Kasumi-1 (cell line): ENCODE data around the gene TRPC1.

ENCODE experiments used
- DNase-seq, 2 experiments: peaks; one replicate each; lab custom pipeline; 2025; lab: John Stamatoyannopoulos, UW

TRPC1 gene

DNA sequence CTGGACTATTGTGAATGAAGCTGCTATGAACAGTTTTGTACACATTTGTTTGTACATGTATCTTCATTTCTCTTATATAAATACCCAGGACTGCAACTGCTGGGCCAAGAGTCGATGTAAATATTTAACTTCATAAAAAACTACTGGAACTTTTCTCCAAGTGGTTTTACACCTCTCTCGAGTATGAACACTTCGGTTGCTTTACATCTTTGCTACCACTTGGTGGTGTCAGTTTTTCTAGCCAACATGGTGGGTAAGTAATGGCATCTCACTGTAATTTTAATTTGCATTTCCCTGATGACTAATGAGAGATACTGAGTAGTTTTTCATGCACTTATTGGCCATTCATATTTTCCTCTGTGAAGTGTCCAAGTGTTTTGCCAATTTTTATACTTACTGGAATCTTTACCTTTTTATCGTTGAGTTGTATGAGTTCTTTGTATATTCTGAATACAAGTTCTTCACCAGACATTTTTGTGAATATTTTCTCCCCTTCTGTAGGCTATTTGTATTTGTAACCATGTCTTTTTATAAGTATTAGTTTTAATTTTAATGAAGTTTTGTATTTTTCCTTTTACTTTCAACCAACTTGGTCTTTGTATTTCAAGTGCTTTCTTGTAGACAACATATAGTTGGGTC lies 120.6 kb downstream of the TRPC1 start:
- peak; percentile 28 to 61 for DNase-seq

GRCh38 chr3:142846779-142847577 lies 123.1 kb downstream of the TRPC1 start:
- DNase-seq, result no peak

- no peak for DNase-seq
Observed at GRCh38 chr3:142849148-142849547, 125.3 kb downstream of the TRPC1 start.

GRCh38 chr3:142850395-142851023 lies 126.7 kb downstream of the TRPC1 start:
- DNase-seq, result peak; percentile 36 to 51

DNA sequence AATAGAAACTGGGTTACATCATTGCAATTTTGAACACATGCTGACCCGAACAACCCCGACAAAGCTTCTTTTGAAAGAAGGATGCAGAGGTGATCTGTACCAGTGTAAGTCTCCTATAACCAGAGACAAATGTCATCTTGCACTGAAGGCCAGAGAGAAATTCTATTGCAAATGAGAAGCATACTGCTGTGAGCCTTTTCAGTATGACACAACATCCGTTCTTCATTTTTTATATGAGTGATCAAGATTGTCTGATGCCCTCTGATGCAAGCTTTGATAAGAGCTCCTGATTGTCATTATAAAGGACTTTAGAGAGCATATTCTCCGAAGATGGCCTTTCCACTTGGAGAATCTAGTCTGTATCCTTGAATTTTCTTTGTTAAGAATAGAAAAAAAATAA lies 128.2 kb downstream of the TRPC1 start:
- DNase-seq, result no peak

DNA sequence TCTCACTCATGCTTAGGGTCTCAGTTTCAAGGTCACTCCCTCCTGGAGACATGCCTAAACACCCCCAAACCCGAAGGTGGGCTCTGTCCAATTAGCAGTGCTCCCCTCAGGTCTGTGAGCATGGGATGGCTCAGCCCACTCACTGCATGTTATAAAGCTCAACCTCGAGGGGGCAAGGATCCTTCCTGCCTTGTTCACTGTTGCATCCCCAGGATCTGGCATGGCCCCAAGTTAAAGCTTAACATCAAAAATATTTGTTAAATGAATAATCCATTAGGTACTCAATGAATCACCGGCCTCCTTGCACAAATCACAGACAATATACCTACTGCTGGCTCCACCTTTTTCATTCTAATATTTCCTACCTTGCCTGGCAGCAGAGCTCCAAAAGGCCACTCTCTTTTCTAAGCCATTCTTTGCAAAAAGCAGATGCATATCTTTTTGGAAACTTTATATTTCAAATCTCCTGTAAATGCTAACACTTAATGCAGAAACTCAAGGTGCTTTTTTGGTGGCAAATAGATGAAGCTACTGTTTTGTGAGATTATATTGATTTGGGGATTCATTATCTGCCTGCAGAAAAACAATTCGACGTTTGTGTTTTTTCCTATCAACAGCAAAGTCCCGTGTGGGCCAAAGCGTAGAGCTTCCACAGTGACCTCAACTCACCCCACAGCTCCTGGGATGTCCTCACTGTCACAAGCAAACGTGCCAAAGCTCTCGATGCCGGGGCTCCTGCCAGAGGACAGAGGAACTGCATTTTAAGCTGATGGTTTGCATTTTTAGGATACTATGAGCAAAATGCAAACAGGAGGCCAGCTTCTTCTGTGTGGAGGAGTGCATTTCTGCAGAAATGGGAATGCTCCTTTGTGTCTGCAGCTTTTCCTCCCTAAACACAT lies 129.7 kb downstream of the TRPC1 start:
- no peak for DNase-seq

GRCh38 chr3:142857056-142857455 lies 133.2 kb downstream of the TRPC1 start:
- DNase-seq, result peak in 1 of 2 experiments; percentile 8
